IPS DF 6.9 (cell line): ENCODE data around the gene SCN7A.

Experiments used
- DNase-seq: peaks from one replicate; pipeline ENCODE4 v3.0.0-alpha.2; 2013; ENCODE audit warnings: low read depth, low spot score
- H3K27ac ChIP-seq: one replicate; pipeline ENCODE4 v1.5.1; 2013; ENCODE audit warnings: low read length, control low read depth
- H3K27me3 ChIP-seq: 2 replicates; pipeline ENCODE4 v1.6.1; 2013; ENCODE audit warnings: mild to moderate bottlenecking, low read length; ENCODE audit not compliant: control insufficient read depth, insufficient read depth
- H3K36me3 ChIP-seq: 2 replicates; pipeline ENCODE4 v1.6.1; 2013; ENCODE audit warnings: low read length; ENCODE audit not compliant: control insufficient read depth, insufficient read depth
- H3K4me1 ChIP-seq: 2 replicates; pipeline ENCODE4 v1.6.1; 2013; ENCODE audit warnings: low read length; ENCODE audit not compliant: control insufficient read depth, insufficient read depth
- H3K4me3 ChIP-seq: 2 replicates; pipeline ENCODE4 v1.5.1; 2013; ENCODE audit warnings: mild to moderate bottlenecking, low read length
- H3K9me3 ChIP-seq: 2 replicates; pipeline ENCODE4 v1.6.1; 2013; ENCODE audit warnings: low read length, inconsistent platforms; ENCODE audit not compliant: control insufficient read depth, insufficient read depth
- WGBS: extraction: QIAGEN DNeasy Blood & Tissue Kit; methylation state at CpG from one replicate; pipeline ENCODE4 v1.1.7; 2013; ENCODE audit warnings: mixed read lengths, missing lambda C conversion rate; ENCODE audit not compliant: insufficient read length, insufficient coverage; 5-methylcytosine and 5-hydroxymethylcytosine counted together

The SCN7A gene

DNA sequence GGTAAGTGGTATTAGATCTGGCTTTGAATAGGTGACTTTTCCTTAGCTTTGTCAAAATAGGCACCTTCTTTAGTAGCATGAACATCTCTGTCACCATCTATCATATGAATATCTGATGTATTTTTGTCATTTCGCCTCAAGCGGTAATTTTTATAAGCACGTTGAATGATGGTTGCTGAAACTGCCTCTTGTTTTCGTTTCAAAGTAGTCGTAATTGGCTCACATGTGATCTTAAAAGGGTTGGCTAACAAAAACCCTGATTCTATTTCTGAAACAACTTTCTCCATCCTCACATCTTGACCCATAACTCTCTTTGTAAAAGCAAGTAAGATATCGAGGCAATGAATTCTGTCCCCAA lies 88.5 kb downstream of the SCN7A start:
- no peaks in the 10 kb centered on the region for H3K4me1 ChIP-seq
- no peak overlapping the region for H3K4me3 ChIP-seq
- H3K9me3 ChIP-seq: no peaks in the 10 kb centered on the region
- WGBS: no CpG with 5 or more reads among the region's 6 CpGs
- no peaks in the 10 kb centered on the region for H3K36me3 ChIP-seq
- H3K27ac ChIP-seq: no peak overlapping the region
- no peak for DNase-seq
- H3K27me3 ChIP-seq: no peaks in the 10 kb centered on the region

DNA sequence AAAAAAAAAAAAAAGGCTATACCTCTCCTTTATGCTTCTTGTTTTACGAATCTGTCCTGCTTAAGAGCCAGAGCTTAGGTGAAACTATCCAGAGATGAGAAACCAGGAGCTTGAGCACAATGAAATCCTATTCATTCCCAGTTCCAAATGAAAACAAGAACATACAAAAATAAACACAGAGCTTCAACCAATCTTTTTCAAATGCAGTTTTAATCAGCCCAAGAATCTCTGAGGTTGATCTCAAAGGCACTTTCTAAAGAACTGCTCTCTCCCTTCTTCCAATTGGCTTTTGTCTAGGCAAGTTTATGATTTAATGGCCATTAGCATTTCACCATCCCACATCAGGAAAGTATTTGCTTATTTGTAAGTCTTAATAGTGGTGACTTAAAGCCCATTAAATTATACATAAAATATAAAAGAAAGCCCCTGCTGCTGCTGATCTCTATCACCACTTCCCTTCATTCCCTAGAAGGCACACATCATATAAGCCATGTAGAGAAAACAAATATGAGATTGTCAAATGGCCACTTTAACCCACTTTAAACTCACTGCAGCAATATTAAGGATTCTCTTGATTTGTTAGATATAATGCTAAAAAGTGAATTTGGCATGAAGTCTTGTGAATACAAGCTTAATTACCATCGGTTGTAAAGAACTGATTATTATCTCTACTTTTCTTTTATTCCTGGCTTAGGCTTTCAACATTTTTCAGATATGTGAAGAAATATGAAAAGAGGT lies 89.0 kb downstream of the SCN7A start:
- Histone ChIP-seq H3K9me3 (no peaks in the 10 kb centered on the region), H3K27me3 (no peaks in the 10 kb centered on the region), H3K27ac (no peak overlapping the region), H3K4me1 (no peaks in the 10 kb centered on the region), H3K4me3 (no peak overlapping the region), H3K36me3 (no peaks in the 10 kb centered on the region)
- WGBS: no CpG with 5 or more reads among the region's 2 CpGs
- no peak for DNase-seq

DNA sequence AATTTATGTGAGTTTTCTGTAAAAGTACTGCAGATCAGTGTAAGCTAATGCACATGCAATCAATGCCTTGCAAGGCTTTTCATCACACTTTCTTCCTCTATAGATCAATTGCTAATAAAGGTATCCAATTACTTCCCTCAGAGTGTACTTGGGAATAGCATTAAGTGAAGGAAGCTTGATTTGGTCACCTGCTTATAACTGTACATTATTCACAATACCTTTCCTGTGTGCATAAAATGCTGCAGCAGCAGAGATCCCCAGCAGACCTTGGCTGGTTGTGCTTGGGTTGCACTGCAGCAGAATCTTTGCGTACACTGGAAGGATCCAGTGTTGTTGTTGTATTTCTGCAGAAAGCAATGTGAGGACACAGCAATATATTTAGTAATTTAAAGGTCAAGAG lies 99.8 kb downstream of the SCN7A start:
- WGBS: no CpG with 5 or more reads among the region's 1 CpG
- no peak for DNase-seq
- H3K4me3 ChIP-seq: no peak overlapping the region

DNA sequence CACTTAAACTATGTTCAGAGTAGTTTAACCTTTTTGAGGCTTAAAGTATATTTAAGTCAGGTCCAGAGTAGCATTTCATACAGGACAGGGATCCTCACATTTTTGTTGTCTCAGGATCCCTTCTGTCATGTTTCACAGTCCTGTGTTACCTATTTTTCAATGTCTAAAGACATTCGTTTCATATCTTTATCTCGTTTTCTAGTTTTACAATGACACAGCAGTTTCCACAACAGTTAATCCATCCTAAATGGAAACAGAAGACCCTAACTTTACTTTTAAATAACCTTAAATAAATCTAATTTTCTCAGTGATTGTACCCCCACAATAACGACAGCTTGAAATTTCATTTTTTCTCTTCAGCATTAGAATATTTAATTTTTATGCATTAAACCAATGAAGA lies 101.0 kb downstream of the SCN7A start:
- WGBS: 100% methylated on average over 1 of the region's 3 CpGs
- Histone ChIP-seq H3K27me3 (no peaks in the 10 kb centered on the region), H3K4me3 (no peak overlapping the region), H3K27ac (no peak overlapping the region), H3K36me3 (no peaks in the 10 kb centered on the region), H3K9me3 (no peaks in the 10 kb centered on the region), H3K4me1 (no peaks in the 10 kb centered on the region)
- DNase-seq: no peak

More for the DNA sequence above, 99.8 kb downstream of the SCN7A start:
- no peaks in the 10 kb centered on the region for H3K27me3 ChIP-seq
- no peak overlapping the region for H3K27ac ChIP-seq
- no peaks in the 10 kb centered on the region for H3K4me1 ChIP-seq
- H3K36me3 ChIP-seq: no peaks in the 10 kb centered on the region
- no peaks in the 10 kb centered on the region for H3K9me3 ChIP-seq

DNA sequence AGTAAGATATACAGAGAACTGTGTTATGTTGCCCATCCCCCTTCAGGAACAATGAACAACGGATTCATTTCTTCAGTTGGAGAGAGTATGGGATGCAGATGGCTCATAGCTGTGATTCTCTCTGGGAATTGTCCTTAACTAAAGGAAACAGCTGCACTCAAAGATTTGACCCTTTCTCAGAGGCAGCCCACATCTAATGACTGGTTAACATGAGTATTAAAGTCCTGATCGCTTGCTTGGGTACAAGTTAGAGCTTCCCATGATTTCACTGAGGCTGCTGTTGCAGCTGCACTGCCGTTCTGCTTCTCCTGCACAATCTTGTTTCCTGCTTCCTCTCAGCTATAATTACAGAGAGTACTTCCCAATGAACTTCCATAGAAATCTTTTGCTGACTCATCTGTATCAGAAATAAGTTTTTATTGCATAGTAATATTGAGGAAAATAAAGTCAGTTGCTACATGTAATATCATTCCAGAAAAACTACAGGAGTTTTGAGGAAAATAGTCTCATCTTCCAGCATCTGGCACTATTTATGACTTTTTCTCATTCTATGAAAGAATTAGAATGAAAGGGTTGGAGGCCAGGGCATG lies 105.5 kb downstream of the SCN7A start:
- no peak overlapping the region for H3K4me3 ChIP-seq
- no CpG with 5 or more reads among the region's 3 CpGs for WGBS

DNA sequence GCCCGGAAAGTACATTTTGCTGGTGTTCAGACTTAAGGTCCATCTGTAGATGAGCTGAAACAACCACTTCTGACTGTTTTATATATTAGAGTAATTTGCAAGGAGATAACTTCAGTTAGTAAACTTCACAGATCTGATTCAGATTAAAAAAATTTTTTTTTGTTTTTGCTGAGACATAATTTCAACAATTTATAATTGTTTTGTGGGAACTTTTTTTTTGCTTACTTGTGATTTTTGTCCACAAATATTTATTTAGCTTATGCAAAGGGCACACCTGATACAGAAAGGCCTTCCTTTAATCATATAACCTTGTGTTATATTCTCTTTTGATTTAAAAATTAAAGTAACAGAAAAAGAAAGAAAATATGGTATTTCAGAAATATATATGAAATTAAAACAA lies 108.7 kb downstream of the SCN7A start:
- H3K36me3 ChIP-seq: no peaks in the 10 kb centered on the region
- no peaks in the 10 kb centered on the region for H3K27me3 ChIP-seq
- H3K4me1 ChIP-seq: no peaks in the 10 kb centered on the region
- H3K27ac ChIP-seq: no peak overlapping the region
- no peak overlapping the region for H3K4me3 ChIP-seq
- no peak for DNase-seq
- H3K9me3 ChIP-seq: no peaks in the 10 kb centered on the region
- WGBS: no CpG with 5 or more reads among the region's 1 CpG

More for the DNA sequence above, 105.5 kb downstream of the SCN7A start:
- Histone ChIP-seq H3K27ac (no peak overlapping the region), H3K27me3 (no peaks in the 10 kb centered on the region), H3K9me3 (no peaks in the 10 kb centered on the region), H3K36me3 (no peaks in the 10 kb centered on the region), H3K4me1 (no peaks in the 10 kb centered on the region)
- no peak for DNase-seq

DNA sequence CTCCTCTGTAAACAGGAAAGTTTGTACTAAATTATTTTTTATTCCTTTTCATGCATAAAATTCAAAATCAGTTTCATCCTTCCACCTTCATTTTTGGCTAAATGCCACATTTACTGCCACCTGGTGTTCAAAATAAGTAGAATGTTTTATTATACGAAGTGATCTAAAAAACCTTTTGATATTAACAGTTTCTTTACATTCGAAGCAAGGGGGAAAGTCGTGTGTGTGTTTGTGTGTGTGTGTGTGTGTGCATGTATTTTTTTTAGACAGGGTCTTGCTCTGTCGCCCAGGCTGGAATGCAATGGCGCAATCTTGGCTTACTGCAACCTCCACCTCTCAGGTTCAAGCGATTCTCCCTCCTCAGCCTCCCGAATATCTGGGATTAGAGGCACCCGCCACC lies 109.3 kb downstream of the SCN7A start:
- no peak overlapping the region for H3K27ac ChIP-seq
- no peak for DNase-seq
- no peak overlapping the region for H3K4me3 ChIP-seq
- no peaks in the 10 kb centered on the region for H3K4me1 ChIP-seq
- WGBS: no CpG with 5 or more reads among the region's 8 CpGs
- H3K9me3 ChIP-seq: no peaks in the 10 kb centered on the region
- no peaks in the 10 kb centered on the region for H3K27me3 ChIP-seq
- no peaks in the 10 kb centered on the region for H3K36me3 ChIP-seq

DNA sequence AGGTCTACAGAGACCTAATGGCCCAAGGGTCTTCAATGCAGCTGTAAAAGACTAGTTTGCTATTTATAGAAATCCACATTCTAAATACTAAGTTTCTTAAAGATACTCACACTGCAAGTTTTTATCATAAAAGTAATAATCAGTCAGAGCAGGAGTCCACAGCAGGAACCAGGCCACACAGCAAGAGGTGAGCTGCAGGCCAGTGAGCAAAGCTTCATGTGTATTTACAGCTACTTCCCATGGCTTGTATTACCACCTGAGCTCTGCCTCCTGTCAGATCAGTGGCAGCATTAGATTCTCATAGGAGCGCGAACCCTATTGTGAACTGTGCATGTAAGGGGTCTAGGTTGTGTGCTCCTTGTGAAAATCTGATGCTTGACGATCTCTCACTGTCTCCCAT lies 111.6 kb downstream of the SCN7A start:
- no peak overlapping the region for H3K4me3 ChIP-seq
- no peaks in the 10 kb centered on the region for H3K27me3 ChIP-seq
- no peaks in the 10 kb centered on the region for H3K4me1 ChIP-seq
- no peak overlapping the region for H3K27ac ChIP-seq
- no peak for DNase-seq
- no CpG with 5 or more reads among the region's 3 CpGs for WGBS
- no peaks in the 10 kb centered on the region for H3K9me3 ChIP-seq
- no peaks in the 10 kb centered on the region for H3K36me3 ChIP-seq

DNA sequence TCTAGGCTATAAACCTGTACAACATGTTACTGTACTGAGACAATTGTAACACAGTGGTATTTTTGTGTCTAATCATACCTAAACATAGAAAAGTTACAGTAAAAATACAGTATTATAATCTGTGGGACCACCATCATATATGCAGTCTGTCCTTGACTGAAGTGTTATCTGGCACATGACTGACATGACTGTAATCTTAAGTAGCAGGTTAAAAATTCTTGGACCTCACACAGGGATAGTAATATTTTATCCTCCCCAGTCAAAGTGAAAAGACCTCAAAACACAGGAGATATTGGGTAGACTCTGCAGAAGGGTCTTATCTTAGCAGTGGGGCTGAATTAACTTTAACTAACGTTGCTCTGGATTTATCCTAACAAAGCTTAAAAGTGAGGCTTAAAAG lies 113.4 kb downstream of the SCN7A start:
- no peak overlapping the region for H3K27ac ChIP-seq
- no peak for DNase-seq
- no peaks in the 10 kb centered on the region for H3K27me3 ChIP-seq
- no peaks in the 10 kb centered on the region for H3K9me3 ChIP-seq
- H3K36me3 ChIP-seq: no peaks in the 10 kb centered on the region
- H3K4me3 ChIP-seq: no peak overlapping the region
- no CpG with 5 or more reads among the region's 1 CpG for WGBS
- H3K4me1 ChIP-seq: no peaks in the 10 kb centered on the region

DNA sequence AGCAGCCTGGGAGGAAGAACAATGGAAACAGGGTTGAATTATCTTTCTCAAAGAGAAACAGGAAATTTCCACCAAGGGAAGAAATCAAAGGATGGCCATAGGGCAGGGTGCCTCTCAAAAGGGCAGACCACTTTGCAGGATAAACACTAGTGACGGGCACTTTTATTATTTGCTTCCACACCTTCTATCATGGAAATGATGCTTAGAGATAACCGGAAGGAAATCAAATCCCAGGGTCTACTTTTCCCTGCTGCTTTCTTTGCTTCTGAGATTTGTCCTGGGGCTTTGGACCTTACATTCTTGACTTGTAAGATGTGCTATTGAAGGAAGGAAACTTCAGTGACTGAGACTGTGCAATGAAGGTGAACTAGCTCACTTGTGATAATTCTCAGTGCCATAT lies 117.2 kb downstream of the SCN7A start:
- Histone ChIP-seq H3K4me3 (peak overlapping the region; percentile 92; the same call in 1 of the 2 replicates), H3K36me3 (no peaks in the 10 kb centered on the region), H3K27me3 (no peaks in the 10 kb centered on the region), H3K27ac (no peak overlapping the region), H3K9me3 (no peaks in the 10 kb centered on the region), H3K4me1 (no peaks in the 10 kb centered on the region; the same call in 1 of the 2 replicates)
- no CpG with 5 or more reads among the region's 2 CpGs for WGBS
- DNase-seq: no peak

DNA sequence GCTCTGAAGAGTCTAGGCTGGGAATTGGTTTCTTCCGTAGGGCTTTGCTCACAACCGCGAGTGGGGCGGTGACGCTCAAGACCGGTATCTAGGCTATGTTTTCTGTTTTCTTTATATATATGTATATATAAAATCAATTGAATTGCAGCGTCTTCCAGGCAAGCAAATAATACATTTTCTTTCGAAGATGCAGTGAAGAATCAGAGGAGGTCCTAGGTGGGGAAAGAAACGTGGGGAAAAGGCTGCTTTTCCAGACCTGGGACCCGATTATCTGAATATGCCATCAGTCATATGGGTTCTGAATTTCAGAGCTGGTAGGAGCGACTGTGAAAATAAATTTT lies 117.6 kb downstream of the SCN7A start:
- Histone ChIP-seq H3K27ac (no peak overlapping the region), H3K36me3 (no peaks in the 10 kb centered on the region), H3K4me1 (no peaks in the 10 kb centered on the region; the same call in 1 of the 2 replicates), H3K4me3 (peak overlapping the region; percentile 92; the same call in 1 of the 2 replicates), H3K9me3 (no peaks in the 10 kb centered on the region), H3K27me3 (no peaks in the 10 kb centered on the region)
- WGBS: no CpG with 5 or more reads among the region's 11 CpGs
- DNase-seq: no peak
